UCSD-AML1 (cell line): Measurements from ENCODE around the gene ADIPOR2.
"Not testable (repeated sequence)": the region's sequence is repeated elsewhere in the genome, so short reads cannot be mapped to it uniquely, and the experiment has no call there.

Experiments
- DNase-seq: peaks from one replicate; lab custom pipeline; 2025; ENCODE audit not compliant: unreplicated experiment; lab: John Stamatoyannopoulos, UW

The ADIPOR2 gene

DNA sequence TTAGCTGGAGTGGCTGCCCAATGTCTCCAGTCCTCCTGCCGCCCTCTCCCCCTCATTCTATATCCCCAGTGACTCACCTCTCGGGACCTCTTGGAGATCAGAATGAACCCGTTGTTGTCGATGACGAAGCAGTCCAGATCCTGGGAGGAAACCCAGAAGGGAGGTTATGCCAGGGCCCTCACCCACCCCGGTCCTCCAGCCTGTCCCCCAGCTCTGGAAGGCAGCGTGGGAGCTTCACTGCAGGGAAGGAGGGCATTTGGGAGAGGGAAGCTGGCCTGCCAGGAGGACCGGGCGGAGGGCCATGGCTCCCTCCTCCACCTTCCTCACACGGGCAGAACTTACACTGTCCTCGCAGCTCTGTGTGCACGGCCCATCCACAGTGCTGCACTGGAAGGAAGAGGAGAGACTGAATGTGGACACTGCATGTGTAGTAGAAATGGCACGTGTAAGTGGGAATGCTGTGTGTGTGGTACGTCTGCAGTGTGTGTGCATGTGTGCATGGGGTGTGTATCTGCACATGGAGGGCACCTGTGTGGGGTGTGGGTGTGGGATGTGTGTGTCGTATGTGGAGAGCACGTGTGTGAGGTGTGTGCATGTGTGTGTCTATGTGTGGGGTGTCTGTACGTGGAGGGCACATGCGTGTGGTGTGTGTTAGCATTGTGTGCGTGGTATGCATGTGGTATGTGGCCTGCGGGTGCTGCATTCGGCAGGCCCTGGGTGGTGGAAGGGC lies 119.5 kb downstream of the ADIPOR2 start:
- DNase-seq = peak; percentile 54

DNA sequence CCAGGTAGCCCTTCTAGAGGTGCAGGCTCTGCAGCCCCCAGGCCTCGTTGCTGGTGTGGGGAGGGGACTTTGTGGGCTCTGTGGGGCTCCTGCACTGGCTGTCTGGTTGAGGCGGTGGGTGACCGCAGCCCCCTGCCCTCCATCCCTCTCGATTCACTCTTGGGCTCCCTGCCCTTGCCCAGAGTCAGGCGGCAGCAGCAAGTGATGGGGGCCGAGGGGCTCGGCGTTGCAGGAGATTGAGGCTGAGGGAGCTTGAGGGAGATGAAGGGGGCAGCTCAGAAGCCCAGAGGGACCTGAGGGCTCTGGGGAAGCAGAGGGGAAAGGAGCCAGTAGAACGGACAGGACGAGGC lies 120.0 kb downstream of the ADIPOR2 start:
- DNase-seq = no peak

DNA sequence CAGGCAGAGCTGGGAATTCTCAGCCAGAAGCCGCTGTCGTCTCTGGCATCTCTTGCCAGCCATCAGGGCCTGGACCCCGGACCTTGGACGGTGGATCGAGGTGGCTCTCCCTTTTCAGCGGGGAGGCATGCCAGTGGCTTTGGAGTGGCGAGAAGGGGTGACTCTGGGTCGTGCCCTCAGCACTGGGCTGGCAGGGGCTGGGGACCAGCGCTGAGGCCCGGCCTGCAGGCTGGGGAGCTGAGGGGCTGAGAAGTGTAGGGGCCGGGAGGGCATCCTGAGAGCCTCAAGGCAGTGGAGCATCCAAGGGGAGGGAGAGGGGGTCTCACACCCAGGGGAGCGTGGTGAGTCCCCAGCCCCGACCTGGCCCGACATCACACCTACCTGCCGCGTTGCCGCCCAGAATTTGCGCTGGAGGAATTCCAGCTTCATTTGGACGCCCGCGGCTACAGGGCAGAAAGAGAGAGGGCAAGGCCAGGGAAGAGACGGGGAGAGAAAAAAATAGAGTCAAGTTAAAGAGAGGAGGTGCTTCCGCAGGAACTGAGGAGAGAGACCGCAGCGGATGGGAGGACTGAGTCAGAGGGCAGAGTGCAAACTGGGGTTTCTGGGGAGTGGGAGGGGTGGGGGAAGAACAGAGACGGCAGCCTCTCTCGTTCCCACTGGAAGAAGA lies 120.5 kb downstream of the ADIPOR2 start:
- DNase-seq = peak; percentile 84

DNA sequence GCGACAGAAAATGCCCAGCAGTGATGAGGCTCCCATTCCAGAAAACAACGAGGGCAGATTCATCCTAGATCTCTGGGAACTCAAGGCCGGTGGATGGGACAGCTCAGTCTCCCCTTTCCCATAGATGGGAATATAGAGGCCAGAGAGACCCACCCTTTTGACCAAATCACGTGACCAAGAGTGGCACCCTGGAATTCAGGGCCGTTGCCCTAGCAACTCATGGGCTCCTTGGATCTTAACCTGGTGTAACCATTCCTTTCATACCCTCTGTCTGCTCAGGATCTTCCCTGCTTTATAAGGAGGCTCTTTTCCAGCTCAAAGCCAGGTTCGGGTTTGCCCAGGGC lies 121.0 kb downstream of the ADIPOR2 start:
- no peak for DNase-seq

DNA sequence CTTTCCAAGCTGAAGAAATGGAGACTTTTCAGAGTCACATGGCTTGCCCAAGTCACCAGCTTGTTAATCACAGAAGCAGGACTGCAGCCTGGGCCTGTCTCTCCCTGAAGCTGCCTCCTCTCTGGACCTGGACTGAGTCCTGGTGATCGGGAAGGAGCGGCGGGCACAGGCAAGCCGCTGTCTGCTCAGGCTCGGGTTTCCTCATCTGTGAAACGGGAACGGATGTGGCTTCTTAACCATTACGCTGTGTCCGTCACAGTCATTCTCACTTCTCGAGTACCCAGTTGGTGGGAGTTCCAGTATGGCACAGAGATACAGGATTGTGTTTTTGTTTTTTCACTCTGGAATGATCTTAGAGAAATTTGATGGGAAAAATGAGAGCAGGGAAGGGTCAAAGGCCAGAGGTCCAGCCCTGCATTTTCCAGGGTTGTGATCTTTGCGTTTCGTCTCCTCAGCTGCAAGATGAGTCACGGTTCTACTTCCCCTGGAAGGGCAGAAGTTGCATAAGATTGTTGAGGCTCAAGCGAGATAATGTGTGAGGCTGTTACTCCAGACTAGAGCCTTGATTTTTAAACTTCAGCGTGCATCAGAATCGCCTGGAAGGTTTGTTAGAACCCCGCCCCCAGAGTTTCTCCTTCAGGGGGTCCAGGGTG lies 121.9 kb downstream of the ADIPOR2 start:
- peak; percentile 81 for DNase-seq

DNA sequence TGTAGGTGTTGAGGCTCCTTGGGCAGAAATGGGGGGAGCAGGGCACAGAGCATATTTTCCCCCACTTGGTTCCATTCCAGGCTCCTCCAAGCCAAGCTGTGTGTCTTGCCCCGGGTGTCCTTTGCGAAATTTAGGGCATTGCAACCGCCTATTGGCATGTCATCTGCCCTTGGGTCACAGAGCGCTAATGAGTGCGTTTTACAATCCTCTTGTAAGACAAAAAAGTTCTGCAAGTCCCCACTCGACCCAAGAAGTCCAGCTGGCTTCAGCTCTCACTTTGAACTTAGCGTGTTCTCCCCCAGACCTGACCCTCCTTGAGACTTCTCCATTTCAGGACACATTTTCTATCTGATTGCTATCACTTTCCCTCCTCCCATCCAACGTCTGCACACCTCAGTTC lies 123.4 kb downstream of the ADIPOR2 start:
- no peak for DNase-seq

DNA sequence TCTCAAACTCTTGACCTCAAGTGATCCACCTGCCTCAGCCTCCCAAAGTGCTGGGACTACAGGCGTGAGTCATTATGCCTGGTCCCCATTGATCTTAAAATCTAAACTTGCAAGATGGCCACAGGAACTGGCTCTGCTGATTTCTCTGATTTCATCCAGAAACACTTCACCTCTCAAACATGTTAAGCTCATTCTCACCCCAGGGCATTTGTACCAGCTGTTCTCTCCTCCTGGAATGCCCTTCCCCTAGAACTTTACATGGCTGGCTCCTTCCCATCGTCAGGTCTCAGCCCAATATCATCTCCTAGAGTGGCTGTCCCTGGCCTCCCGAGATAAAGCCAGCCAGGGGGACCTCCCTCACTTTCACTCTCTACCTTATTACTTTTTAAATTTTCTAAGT lies 124.2 kb downstream of the ADIPOR2 start:
- DNase-seq = no peak

DNA sequence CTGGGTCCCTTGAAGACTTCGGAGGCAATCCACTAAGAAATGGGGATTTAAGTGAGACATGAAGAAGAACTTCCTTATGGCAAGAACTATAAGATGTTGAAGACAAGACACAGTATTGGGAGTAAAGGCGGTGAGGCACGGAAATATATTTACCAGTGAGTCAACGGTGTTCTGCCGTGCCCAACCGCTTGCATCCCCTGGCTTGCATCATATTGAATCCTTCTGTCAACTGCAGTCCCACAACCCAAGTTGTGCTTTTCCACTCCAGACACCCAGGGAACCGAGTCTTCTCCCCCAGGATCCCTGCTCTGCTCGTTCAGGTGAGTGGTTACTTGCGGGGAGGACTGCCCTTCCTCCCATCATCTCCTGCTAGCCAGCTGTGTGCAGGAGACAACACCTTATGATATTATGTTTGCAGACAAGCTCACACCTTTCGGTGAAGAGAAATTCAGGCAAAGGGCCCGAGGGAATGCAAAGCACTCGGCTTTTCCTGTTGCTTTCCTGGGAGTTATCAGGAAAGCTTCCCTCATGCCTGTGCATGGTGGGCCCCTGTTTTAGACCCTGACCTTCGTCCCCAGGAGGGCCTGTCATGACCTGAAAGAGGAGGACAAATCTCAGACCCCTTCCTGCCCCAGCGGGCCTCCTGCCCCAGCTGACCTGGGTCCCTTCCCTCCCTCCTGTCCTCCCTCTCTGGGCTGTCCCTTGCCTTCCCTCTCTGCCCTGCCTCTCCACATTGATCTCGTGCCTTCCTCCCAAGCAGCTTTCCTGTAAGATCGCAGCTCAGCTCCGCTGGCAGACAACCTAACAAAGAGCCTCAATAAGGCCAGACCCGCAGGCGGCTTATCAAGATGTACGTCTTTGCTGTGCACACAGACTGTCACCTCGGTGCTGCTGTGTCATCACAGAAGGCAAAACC lies 125.2 kb downstream of the ADIPOR2 start:
- no peak for DNase-seq

DNA sequence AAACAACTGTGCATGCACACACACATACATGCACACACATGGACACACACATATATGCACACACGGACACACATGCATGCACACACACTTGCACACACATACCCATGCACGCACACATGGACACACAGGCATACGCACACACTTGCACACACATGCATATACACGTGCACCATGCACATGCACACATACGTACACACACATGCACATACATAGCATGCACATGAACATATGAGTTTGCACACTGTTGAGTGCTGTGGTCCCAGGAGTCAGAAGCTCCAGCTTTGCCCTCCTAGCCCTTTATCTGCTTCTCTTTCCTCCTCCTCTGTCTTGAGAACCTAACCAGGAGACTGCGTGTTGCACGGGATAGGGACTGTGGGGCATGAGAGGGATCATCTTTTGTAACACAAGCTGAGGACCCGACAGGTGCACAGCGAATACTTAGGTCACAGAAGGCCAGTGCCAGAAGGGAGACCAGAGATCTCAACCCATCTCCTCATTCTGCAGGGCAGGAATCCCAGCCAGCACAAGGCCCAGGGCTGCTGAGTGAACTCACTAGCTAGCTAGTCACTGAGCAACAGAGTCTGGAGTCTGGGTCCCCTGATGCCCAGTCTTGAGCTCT lies 126.0 kb downstream of the ADIPOR2 start:
- no peak for DNase-seq

DNA sequence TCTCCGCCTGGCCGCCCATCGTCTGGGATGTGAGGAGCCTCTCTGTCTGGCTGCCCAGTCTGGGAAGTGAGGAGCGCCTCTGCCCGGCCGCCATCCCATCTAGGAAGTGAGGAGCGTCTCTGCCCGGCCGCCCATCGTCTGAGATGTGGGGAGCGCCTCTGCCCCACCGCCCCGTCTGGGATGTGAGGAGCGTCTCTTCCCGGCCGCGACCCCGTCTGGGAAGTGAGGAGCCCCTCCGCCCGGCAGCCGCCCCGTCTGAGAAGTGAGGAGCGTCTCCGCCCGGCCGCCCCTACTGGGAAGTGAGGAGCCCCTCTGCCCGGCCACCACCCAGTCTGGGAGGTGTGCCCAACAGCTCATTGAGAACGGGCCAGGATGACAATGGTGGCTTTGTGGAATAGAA lies 127.1 kb downstream of the ADIPOR2 start:
- not testable (repeated sequence) for DNase-seq

DNA sequence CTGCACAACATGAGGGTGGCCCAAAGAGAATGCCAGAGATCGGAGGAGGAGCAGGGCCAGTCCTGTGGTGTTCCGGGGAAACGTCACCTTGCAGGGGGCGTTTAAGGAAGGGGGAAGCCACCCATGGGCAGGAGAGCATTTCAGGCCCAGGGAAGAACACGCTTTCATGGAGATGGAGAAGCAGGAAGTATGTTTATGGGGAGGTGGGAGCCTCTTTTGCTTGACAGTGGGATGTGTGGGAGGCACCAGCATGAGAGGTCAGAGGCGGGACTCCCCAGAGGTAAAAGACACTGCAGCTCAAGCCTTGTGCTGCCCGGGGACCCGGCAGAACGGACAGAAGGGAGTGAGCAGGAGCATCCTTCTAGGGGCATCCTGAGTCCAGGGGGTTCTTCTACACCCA lies 128.2 kb downstream of the ADIPOR2 start:
- DNase-seq = no peak

DNA sequence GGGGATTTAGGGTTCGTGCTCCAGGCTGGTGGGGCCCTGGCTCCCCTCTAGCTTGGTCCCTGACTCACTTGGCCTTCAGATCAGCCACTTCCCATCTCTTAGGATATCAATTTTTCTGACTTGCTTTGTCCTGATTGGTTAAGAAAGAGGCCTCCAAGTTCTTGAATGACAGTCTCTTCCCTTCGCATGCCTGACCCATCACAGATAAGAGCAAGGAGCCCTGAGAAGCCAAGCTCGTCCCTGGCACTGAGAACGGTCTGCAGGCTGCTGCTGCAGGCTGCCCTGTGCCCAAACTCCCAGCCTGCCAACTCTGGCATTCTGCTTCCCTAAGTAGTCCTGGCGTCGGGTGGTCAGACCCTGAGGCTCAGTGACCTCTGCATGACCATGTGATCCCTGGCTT lies 128.7 kb downstream of the ADIPOR2 start:
- DNase-seq = no peak

DNA sequence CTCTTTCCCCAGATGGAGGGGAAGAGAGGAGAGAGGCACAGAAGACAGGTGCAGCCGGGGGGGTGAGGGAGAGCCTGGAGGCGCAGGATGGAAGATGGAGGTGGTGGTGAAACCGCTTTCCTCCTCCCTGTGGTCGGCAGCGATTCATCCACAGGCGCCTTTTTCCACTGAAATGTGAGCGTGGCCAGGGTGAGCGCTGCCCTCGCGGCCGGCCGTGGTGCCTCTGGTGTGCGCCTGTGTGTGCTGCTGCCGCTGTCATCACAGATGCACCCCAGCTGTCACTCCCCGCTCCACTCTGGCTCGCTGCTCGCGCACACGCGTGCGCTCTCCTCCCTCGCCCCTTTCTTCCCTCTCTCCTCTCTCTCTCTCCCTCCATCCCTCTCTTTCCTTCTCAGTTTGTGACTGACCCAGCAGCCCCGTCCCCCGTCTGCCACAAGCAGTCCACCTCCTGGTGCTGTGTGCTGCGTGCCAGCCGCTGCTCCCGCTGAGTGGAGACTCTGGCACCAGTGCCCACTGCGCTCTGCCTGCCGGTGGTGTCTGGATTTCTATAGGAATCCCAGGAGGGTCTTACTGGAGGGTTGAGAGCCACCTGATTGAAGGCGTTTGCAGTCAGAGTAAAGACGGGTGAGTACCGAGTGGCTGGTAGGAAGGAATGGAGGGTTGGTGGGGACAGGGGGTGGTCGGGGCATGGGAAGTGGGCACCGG lies 129.5 kb downstream of the ADIPOR2 start, which contains the start of gene LRTM2:
TSS of gene LRTM2 (plus strand) at position 375 of the 705 bp plus-strand sequence. CDS start 7,584 bp downstream, outside the sequence.
- DNase-seq = no peak

DNA sequence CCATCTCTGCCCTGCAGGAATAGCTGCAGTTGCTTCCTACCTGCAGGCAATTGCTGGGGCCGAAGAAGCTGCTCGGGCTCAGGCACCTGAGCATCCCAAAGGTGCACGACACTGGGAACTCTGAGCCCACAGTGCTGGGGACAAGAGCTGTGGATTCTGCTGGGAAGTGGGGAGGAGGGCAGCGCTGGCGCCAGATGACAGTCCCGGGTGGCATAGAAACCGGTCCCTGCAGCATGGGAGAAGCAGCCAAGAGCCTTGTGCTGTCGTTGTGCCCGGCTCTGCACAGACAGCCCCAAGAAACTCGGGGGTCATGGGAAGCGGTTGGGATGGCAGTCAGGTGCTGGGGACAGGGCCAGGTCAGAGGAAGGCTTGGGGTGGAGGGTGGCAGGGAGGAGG lies 130.0 kb downstream of the ADIPOR2 start:
- DNase-seq = no peak

DNA sequence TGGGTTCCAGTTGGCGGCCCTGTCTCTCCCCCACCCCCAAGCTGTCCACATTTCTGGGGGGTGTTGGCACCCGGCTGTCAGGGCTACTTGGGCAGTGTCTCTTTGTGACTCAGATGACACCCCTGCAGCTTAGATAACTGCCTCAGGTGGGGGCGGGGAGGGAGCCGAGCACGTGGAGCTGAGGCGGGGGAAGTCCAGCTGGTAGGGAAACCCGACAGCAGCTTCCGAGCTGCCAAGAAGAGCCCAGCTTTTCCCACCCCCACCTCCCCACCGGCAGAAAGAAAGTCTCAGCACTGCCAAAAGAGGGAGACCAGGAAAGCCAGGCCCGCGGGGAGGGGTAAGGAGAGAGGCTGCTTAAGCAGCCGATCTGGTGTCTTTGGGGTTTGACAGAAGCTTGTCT lies 130.9 kb downstream of the ADIPOR2 start:
- DNase-seq = no peak

DNA sequence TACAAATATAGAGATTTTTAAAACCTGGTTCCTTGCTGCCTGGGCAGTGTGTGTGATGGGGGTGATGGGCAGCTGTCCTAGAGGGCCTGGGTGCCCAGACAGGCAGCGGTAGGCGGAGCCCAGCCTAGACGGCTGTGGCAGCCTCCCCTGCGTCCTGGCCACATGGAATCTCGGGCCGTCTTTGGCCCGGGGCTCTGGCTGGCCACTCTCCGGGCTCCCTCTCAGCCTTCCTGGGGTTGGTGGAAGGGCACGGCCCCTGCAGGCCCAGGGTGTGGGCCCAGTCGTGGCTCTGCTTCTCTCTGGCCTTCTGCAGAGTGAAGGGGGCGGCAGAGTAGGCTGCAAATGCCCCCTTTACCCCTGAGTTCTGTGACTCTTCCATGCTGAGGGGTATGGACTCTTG lies 131.8 kb downstream of the ADIPOR2 start:
- no peak for DNase-seq

DNA sequence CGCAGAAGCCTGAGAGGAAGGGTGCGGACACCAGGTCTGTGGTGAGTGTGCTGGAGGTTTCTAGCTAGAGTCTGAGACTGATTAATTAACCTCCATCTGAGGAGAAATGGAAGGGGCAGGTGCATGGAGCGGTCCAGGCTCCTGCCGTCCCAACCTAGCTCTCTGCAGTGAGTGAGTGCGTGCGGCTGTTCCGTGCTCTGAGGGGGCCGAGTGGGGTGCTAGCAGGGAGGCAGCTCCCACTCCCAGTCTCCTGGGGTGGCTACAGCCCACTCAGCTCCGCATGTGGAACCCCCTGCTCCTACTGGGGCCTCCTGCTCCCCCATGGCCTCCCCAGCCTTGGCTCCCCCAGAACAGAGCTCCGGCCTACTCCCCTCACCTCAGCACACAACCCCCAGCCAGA lies 132.4 kb downstream of the ADIPOR2 start:
- no peak for DNase-seq

DNA sequence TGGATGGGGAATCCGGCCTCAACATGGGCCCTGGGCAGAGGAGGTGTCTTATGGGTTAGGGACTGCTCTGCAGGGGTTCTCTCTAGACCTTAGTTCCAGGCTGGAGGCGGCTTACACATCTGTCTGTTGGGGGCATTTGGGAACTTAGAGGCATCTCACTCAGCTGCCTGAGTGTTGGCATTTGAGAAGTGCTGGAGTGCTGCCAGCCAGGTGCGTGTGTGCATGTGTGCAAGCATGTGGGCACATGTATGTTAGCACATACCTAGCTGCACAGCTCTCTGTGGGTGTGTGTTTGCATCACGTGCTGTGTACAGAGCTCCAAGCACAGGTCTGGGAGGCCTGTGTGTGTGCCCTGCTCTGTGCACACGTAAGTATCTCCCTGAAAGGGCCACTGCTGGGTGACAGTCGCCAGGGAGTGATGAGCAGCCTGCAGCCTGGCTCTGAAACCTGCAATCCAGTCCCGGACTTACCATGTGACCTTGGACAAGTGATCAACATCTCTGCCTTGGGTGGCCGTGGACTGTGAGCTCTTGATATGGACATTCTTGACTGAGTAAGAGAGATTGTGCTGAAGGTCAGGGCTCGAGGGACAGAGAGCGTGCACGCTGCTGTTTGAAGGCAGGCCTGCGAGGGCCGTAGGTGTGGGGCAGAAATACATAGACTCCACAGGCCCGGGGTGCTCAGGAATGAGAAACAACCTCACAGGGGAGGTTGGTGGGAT lies 134.7 kb downstream of the ADIPOR2 start:
- no peak for DNase-seq

DNA sequence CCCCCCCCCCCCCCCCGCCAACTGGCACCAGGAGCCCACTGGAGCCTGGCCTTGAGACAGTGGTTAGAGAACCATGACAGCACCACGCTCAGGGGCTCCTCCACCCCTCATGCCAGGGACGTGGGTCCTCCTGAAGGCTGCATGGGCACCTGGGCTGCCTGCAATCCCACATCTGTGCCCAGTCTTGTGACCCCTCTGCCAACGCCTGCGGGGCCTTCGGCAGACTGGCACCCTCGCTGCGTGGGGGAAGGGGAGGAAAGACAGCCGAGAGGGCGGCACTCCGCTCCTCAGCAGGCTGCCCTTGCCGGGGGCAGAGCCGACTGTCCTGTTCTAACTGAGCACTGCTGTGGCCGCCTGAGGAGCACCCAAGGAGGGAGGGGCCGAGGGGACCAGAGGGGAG lies 135.5 kb downstream of the ADIPOR2 start:
- DNase-seq = no peak
